GM12801 (cell line): ENCODE measurements around the gene OAT.

Source experiments
- CTCF ChIP-seq: IDR thresholded peaks from one replicate; pipeline ENCODE4 v1.5.1; 2011; ENCODE audit warnings: control low read depth; ENCODE audit not compliant: insufficient read length; ENCODE audit errors: extremely low read depth

The OAT gene

GRCh38 chr10:124379609-124380193 is 39.0 kb downstream of the OAT start:
- no peak for TF ChIP-seq CTCF

GRCh38 chr10:124378881-124379471 is 39.7 kb downstream of the OAT start:
- no peak for TF ChIP-seq CTCF

- no peak for TF ChIP-seq CTCF
Measured at GRCh38 chr10:124378271-124378670, 40.5 kb downstream of the OAT start.

- no peak for TF ChIP-seq CTCF
Measured at GRCh38 chr10:124377101-124377500, 41.6 kb downstream of the OAT start.

GRCh38 chr10:124376411-124376810 is 42.3 kb downstream of the OAT start:
- no peak for TF ChIP-seq CTCF

GRCh38 chr10:124375691-124376090 is 43.0 kb downstream of the OAT start:
- TF ChIP-seq CTCF = no peak

GRCh38 chr10:124375353-124375614 is 43.4 kb downstream of the OAT start:
- no peak for TF ChIP-seq CTCF
